Omental fat pad (tissue), 4 donors: ENCODE data around the gene EXD2. TPM values are rescaled to one million over a fixed set of nuclear protein-coding genes. Genes with fewer than 3 reads are reported as not detected.

Source experiments
- ATAC-seq: fragments of 150-250 bp; one replicate; pipeline ENCODE4 v1.9.1; 2016; ENCODE audit warnings: mild to moderate bottlenecking, moderate library complexity; ENCODE audit not compliant: low FRiP score
- DNase-seq: peaks from one replicate; pipeline ENCODE4 v3.0.0-alpha.2; 2019; ENCODE audit warnings: low spot score
- CTCF ChIP-seq, 3 donors: fragments of 450-650 bp; IDR thresholded peaks; one replicate each; pipeline ENCODE4 v1.5.1; 2016 to 2017; ENCODE audit warnings: antibody characterized with exemption in 3 of 3, mild to moderate bottlenecking in 3 of 3, moderate library complexity in 2 of 3
- total RNA-seq, 4 donors: library from RNA; depleted of rRNA; stranded (reverse); fragments of >200 nt; gene quantifications; one replicate each; pipeline ENCODE4 v1.1.0, GENCODE V29; 2016

Gene EXD2
- total RNA-seq, 4 donors from 2014 or later = 15.4 to 27.0 (median 17.3) TPM

GRCh38 chr14:69226736-69227135 is 35.4 kb downstream of the EXD2 start:
- no peak for TF ChIP-seq CTCF (IDR thresholded peaks at IDR 0.05)
- no peak for ATAC-seq

DNA sequence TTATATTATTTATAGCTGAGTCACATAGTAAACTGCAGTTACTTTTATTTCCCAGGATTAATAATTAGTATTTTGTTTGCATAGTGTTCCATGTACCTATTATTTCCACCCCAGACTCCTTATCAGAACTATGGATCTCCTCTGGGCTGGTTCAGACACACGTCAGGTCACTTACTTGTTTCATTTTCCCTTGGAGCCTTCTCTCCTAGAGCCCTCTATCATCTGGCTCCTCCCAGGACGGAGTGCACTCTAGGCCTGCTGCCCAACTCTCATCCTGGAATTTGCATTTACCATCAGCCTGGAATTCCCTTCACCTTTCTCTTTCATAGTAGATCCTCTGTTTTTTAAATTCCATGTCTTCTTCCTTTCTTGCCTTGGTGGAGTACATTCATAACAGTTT is 40.2 kb downstream of the EXD2 start:
- DNase-seq = no peak
- TF ChIP-seq CTCF (IDR thresholded peaks at IDR 0.05) = no peak
- ATAC-seq = no peak

More at GRCh38 chr14:69226736-69227135, 35.4 kb downstream of the EXD2 start:
- no peak for DNase-seq

GRCh38 chr14:69232388-69232787 is 41.1 kb downstream of the EXD2 start:
- no peak for TF ChIP-seq CTCF (IDR thresholded peaks at IDR 0.05)
- ATAC-seq = no peak

GRCh38 chr14:69234106-69234505 is 42.8 kb downstream of the EXD2 start:
- no peak for TF ChIP-seq CTCF (IDR thresholded peaks at IDR 0.05)
- DNase-seq (no peak), ATAC-seq (no peak)

More at GRCh38 chr14:69232388-69232787, 41.1 kb downstream of the EXD2 start:
- no peak for DNase-seq

GRCh38 chr14:69235708-69236107 is 44.4 kb downstream of the EXD2 start:
- DNase-seq (no peak), ATAC-seq (no peak)

GRCh38 chr14:69237142-69237541 is 45.8 kb downstream of the EXD2 start:
- DNase-seq (no peak), ATAC-seq (no peak)
- no peak for TF ChIP-seq CTCF (IDR thresholded peaks at IDR 0.05)

More at GRCh38 chr14:69235708-69236107, 44.4 kb downstream of the EXD2 start:
- no peak for TF ChIP-seq CTCF (IDR thresholded peaks at IDR 0.05)

DNA sequence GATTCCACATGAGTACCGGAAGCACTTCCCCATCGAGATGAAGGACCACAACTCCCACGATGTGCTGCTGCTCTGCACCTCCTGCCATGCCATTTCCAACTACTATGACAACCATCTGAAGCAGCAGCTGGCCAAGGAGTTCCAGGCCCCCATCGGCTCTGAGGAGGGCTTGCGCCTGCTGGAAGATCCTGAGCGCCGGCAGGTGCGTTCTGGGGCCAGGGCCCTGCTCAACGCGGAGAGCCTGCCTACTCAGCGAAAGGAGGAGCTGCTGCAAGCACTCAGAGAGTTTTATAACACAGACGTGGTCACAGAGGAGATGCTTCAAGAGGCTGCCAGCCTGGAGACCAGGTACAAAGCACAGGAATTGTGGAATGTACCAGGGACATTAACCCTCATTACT is 46.3 kb downstream of the EXD2 start:
- no peak for ATAC-seq
- no peak for TF ChIP-seq CTCF (IDR thresholded peaks at IDR 0.05)
- no peak for DNase-seq
